MM.1S (cell line): ENCODE results near the gene SEZ6L.
A peak's percentile ranks its signal among the peaks of the same experiment; 100 is the strongest.

Source experiments
- DNase-seq: peaks from one replicate; pipeline ENCODE4 v3.0.0-alpha.2; 2015
- H2AFZ ChIP-seq: fragments of 300-600 bp; sonication (generic); 2 replicates; pipeline ENCODE4 v1.6.0; 2016; ENCODE audit warnings: antibody characterized with exemption, low read length
- H3F3A ChIP-seq: fragments of 300-600 bp; sonication (generic); 2 replicates; pipeline ENCODE4 v1.6.1; 2016; ENCODE audit warnings: mild to moderate bottlenecking, antibody characterized with exemption, low read length, moderate library complexity, mixed read lengths; ENCODE audit not compliant: insufficient read depth
- H3K27ac ChIP-seq: fragments of 300-600 bp; sonication (generic); 2 replicates; pipeline ENCODE4 v1.5.1; 2016; ENCODE audit warnings: mild to moderate bottlenecking, low read length
- H3K27me3 ChIP-seq: fragments of 300-600 bp; sonication (generic); replicated peaks from 2 replicates; pipeline ENCODE4 v1.6.0; 2016; ENCODE audit warnings: low read length; ENCODE audit not compliant: insufficient read depth
- H3K36me3 ChIP-seq: fragments of 300-600 bp; sonication (generic); replicated peaks from 2 replicates; pipeline ENCODE4 v1.6.1; 2016; ENCODE audit warnings: mild to moderate bottlenecking, low read length, mixed read lengths; ENCODE audit not compliant: insufficient read depth
- H3K4me1 ChIP-seq: fragments of 300-600 bp; sonication (generic); 2 replicates; pipeline ENCODE4 v1.6.1; 2016; ENCODE audit warnings: low read length, mixed read lengths
- H3K4me2 ChIP-seq: fragments of 300-600 bp; sonication (generic); 2 replicates; pipeline ENCODE4 v1.6.0; 2016; ENCODE audit warnings: low read depth, low read length
- H3K4me3 ChIP-seq: fragments of 300-600 bp; sonication (generic); 2 replicates; pipeline ENCODE4 v1.5.1; 2016; ENCODE audit warnings: low read length, mixed read lengths
- H3K79me2 ChIP-seq: fragments of 300-600 bp; sonication (generic); 2 replicates; pipeline ENCODE4 v1.6.1; 2016; ENCODE audit warnings: mixed run types, low read length, mixed read lengths
- H3K9ac ChIP-seq: fragments of 300-600 bp; sonication (generic); 2 replicates; pipeline ENCODE4 v1.6.1; 2016; ENCODE audit warnings: low read length, mixed read lengths
- H3K9me2 ChIP-seq: fragments of 300-600 bp; sonication (generic); replicated peaks from 2 replicates; pipeline ENCODE4 v1.6.1; 2016; ENCODE audit warnings: mild to moderate bottlenecking, low read length, mixed read lengths; ENCODE audit not compliant: insufficient read depth
- H3K9me3 ChIP-seq: fragments of 300-600 bp; sonication (generic); replicated peaks from 2 replicates; pipeline ENCODE4 v1.6.1; 2016; ENCODE audit warnings: mild to moderate bottlenecking, low read length, mixed read lengths; ENCODE audit not compliant: insufficient read depth
- H4K20me1 ChIP-seq: fragments of 300-600 bp; sonication (generic); 2 replicates; pipeline ENCODE4 v1.6.1; 2016; ENCODE audit warnings: mild to moderate bottlenecking, low read length, moderate library complexity, mixed read lengths; ENCODE audit not compliant: insufficient read depth
- CTCF ChIP-seq: fragments of 300-600 bp; sonication (generic); IDR thresholded peaks from 2 replicates; pipeline ENCODE4 v1.5.1; 2016; ENCODE audit warnings: antibody characterized with exemption, low read length, mixed read lengths
- EZH2 ChIP-seq: fragments of 300-600 bp; sonication (generic); optimal IDR thresholded peaks from 2 replicates; pipeline ENCODE3; 2017; ENCODE audit warnings: low read depth, mild to moderate bottlenecking, antibody characterized with exemption, low read length, mixed read lengths
- EZH2phosphoT487 ChIP-seq: fragments of 300-600 bp; sonication (generic); IDR thresholded peaks from 2 replicates; pipeline ENCODE4 v1.6.1; 2018; ENCODE audit warnings: antibody characterized with exemption, low read length

SEZ6L gene

GRCh38 chr22:26259510-26259909 is 90.2 kb downstream of the SEZ6L start:
- H3K4me3 ChIP-seq: no peak overlapping the region
- H3K27ac ChIP-seq: no peak overlapping the region
- H4K20me1 ChIP-seq: no peaks in the 10 kb centered on the region
- H3F3A ChIP-seq: no peaks in the 10 kb centered on the region
- no peaks in the 10 kb centered on the region for H3K79me2 ChIP-seq
- no peaks in the 10 kb centered on the region for H3K9me3 ChIP-seq
- H3K4me1 ChIP-seq: no peaks in the 10 kb centered on the region
- no peaks in the 10 kb centered on the region for H3K36me3 ChIP-seq
- DNase-seq: peak; percentile 43
- TF ChIP-seq EZH2phosphoT487 (no peak), CTCF (no peak), EZH2 (no peak)
- no peak overlapping the region for H3K9ac ChIP-seq
- no peak overlapping the region for H2AFZ ChIP-seq
- no peaks in the 10 kb centered on the region for H3K9me2 ChIP-seq
- H3K4me2 ChIP-seq: no peak overlapping the region
- peaks cover 64% of the 10 kb centered on the region for H3K27me3 ChIP-seq

- no peak overlapping the region for H3K27ac ChIP-seq
- H3K9me3 ChIP-seq: no peaks in the 10 kb centered on the region
- no peaks in the 10 kb centered on the region for H3K36me3 ChIP-seq
- H3K27me3 ChIP-seq: peaks cover 69% of the 10 kb centered on the region
- H3K4me1 ChIP-seq: no peaks in the 10 kb centered on the region
- no peak overlapping the region for H3K4me3 ChIP-seq
- no peak for DNase-seq
- H3K9me2 ChIP-seq: no peaks in the 10 kb centered on the region
- TF ChIP-seq EZH2 (no peak), EZH2phosphoT487 (no peak), CTCF (no peak)
- H3F3A ChIP-seq: no peaks in the 10 kb centered on the region
- no peak overlapping the region for H3K4me2 ChIP-seq
- no peak overlapping the region for H3K9ac ChIP-seq
- no peaks in the 10 kb centered on the region for H3K79me2 ChIP-seq
- H2AFZ ChIP-seq: no peak overlapping the region
- no peaks in the 10 kb centered on the region for H4K20me1 ChIP-seq
Observed at GRCh38 chr22:26264162-26264561, 94.9 kb downstream of the SEZ6L start.

- H3K4me2 ChIP-seq: no peak overlapping the region
- no peak for TF ChIP-seq EZH2
- no peak for TF ChIP-seq CTCF
- no peak for TF ChIP-seq EZH2phosphoT487
- no peaks in the 10 kb centered on the region for H3K36me3 ChIP-seq
- H3K9ac ChIP-seq: no peak overlapping the region
- DNase-seq: no peak
- no peaks in the 10 kb centered on the region for H3K4me1 ChIP-seq
- no peak overlapping the region for H3K27ac ChIP-seq
- H3F3A ChIP-seq: no peaks in the 10 kb centered on the region
- no peak overlapping the region for H2AFZ ChIP-seq
- H4K20me1 ChIP-seq: no peaks in the 10 kb centered on the region
- no peaks in the 10 kb centered on the region for H3K9me3 ChIP-seq
- H3K79me2 ChIP-seq: no peaks in the 10 kb centered on the region
- H3K4me3 ChIP-seq: no peak overlapping the region
- peaks cover 78% of the 10 kb centered on the region for H3K27me3 ChIP-seq
- no peaks in the 10 kb centered on the region for H3K9me2 ChIP-seq
Observed at GRCh38 chr22:26265281-26265680, 96.0 kb downstream of the SEZ6L start.
